ENCODE data around the gene EYS.
"Not testable (repeated sequence)": the region's sequence is repeated elsewhere in the genome, so short reads cannot be mapped to it uniquely, and the experiment has no call there.

Gene EYS

GRCh38 chr6:65071480-65071879 lies 635.5 kb downstream of the EYS start:
- no peak for DNase-seq

- no peak for DNase-seq
Measured at GRCh38 chr6:65064844-65065243, 642.2 kb downstream of the EYS start.

GRCh38 chr6:65059568-65059967 lies 647.5 kb downstream of the EYS start:
- no peak for DNase-seq

GRCh38 chr6:65055545-65055944 lies 651.5 kb downstream of the EYS start:
- no peak for DNase-seq

GRCh38 chr6:65052626-65053025 lies 654.4 kb downstream of the EYS start:
- DNase-seq: no peak

- DNase-seq: no peak
Measured at GRCh38 chr6:65045801-65046200, 661.2 kb downstream of the EYS start.

- DNase-seq: no peak
Measured at GRCh38 chr6:65014006-65014405, 693.0 kb downstream of the EYS start.

GRCh38 chr6:65006788-65007187 lies 700.2 kb downstream of the EYS start:
- no peak for DNase-seq

- no peak for DNase-seq
Measured at GRCh38 chr6:65004283-65004682, 702.7 kb downstream of the EYS start.

GRCh38 chr6:65002882-65003281 lies 704.1 kb downstream of the EYS start:
- DNase-seq: not testable (repeated sequence)

- no peak for DNase-seq
Measured at GRCh38 chr6:65000815-65001214, 706.2 kb downstream of the EYS start.

GRCh38 chr6:64998204-64998603 lies 708.8 kb downstream of the EYS start:
- DNase-seq: no peak

GRCh38 chr6:64996301-64996700 lies 710.7 kb downstream of the EYS start:
- no peak for DNase-seq

- DNase-seq: no peak
Measured at GRCh38 chr6:64990652-64991304, 716.2 kb downstream of the EYS start.

- DNase-seq: no peak
Measured at GRCh38 chr6:64988148-64988547, 718.9 kb downstream of the EYS start.

GRCh38 chr6:64987066-64987465 lies 720.0 kb downstream of the EYS start:
- DNase-seq: no peak

GRCh38 chr6:64985726-64986125 lies 721.3 kb downstream of the EYS start:
- DNase-seq: no peak

GRCh38 chr6:64984948-64985347 lies 722.1 kb downstream of the EYS start:
- no peak for DNase-seq

- DNase-seq: no peak
Measured at GRCh38 chr6:64983089-64983488, 723.9 kb downstream of the EYS start.

GRCh38 chr6:64973142-64973541 lies 733.9 kb downstream of the EYS start:
- DNase-seq: no peak

GRCh38 chr6:64969139-64969538 lies 737.9 kb downstream of the EYS start:
- no peak for DNase-seq

- DNase-seq: no peak
Measured at GRCh38 chr6:64955435-64955848, 751.6 kb downstream of the EYS start.

- no peak for DNase-seq
Measured at GRCh38 chr6:64949257-64949656, 757.8 kb downstream of the EYS start.

GRCh38 chr6:64948261-64948660 lies 758.8 kb downstream of the EYS start:
- DNase-seq: no peak

GRCh38 chr6:64945450-64945849 lies 761.6 kb downstream of the EYS start:
- DNase-seq: no peak

- DNase-seq: no peak
Measured at GRCh38 chr6:64932486-64932885, 774.5 kb downstream of the EYS start.

Measured in activated T-cell treated with anti-CD3 and anti-CD28 coated beads, Interleukin-2, amount 50 U/mL, for 1 hour (primary cell).